ENCODE measurements around the gene RC3H1. TPM values are rescaled to one million over a fixed set of nuclear protein-coding genes. Genes with fewer than 3 reads are reported as not detected.

The RC3H1 gene
- total and polyA plus RNA-seq, 2 of the 8 experiments (the other 6 are each of a cell fraction or from before 2014, with no cell fraction given), result 7.4 to 32.2 TPM

DNA sequence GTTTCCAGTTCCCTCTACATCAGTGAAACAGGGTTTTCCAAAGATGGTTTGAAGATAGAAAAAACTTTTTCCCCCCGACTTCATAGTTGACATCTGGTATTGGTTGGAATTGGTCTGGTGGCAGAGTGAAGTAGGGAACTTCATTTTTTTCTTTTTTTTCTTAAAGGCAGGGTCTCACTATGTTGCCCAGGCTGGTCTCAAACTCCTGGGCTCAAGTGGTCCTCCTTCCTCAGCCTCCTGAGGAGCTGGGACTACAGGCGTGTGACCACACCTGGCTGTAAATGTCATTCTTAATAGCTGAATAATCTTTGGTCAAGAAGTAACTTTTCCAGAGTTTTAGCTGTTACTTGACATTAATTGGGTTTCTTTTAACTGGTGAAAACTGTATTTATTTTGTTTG is 132.3 kb downstream of the RC3H1 start:
- H3K14ac ChIP-seq (ENCODE audit: insufficient read length), result no peak overlapping the region
- FAIRE-seq (no peak), DNase-seq (ENCODE audit: low read depth in 1 of 2, low spot score in 2 of 2) (no peak)
- no peaks in the 10 kb centered on the region for H3K9me3 ChIP-seq (ENCODE audit: insufficient read depth in 2 of 2, low read depth in 1 of 2, low read length in 1 of 2)
- H2BK120ac ChIP-seq (replicated peaks; ENCODE audit: low read depth, low read length), result no peak overlapping the region
- no peak overlapping the region for H2BK15ac ChIP-seq (ENCODE audit: low read length)
- POLR2A ChIA-PET (ENCODE audit: partially characterized antibody), result interaction anchor here (6.8 kb wide), 1 partner anchor 24 kb away, joined by 109 read pairs; the partner anchor contains the start of genes GAS5 and ZBTB37
- no peak overlapping the region for H2AK5ac ChIP-seq (ENCODE audit: low read depth, low read length)
- no peak overlapping the region for H3K23ac ChIP-seq (ENCODE audit: insufficient read length)
- H3K27ac ChIP-seq (ENCODE audit: low read depth, low read length), result no peak overlapping the region
- H4K91ac ChIP-seq (replicated peaks; ENCODE audit: insufficient read length, low read length), result no peak overlapping the region
- H2BK20ac ChIP-seq (ENCODE audit: low read length), result no peak overlapping the region
- H3K23me2 ChIP-seq (ENCODE audit: low read depth, low read length), result no peaks in the 10 kb centered on the region
- no peak overlapping the region for H3K18ac ChIP-seq (ENCODE audit: extremely low read depth, low read length)
- H3K4me3 ChIP-seq (ENCODE audit: extremely low read depth in 1 of 4, insufficient read depth in 2 of 4, low read depth in 3 of 4, low read length in 4 of 4), result no peak overlapping the region
- H3K36me3 ChIP-seq (ENCODE audit: control insufficient read depth in 2 of 4, insufficient read depth in 4 of 4, low read length in 3 of 4), result peaks cover 0 to 14% (median 5%) of the 10 kb centered on the region in 4 experiments; a peak in 4 of 8 replicates
- no peak overlapping the region for H2AFZ ChIP-seq (ENCODE audit: low read length)
- H3K79me1 ChIP-seq (ENCODE audit: low read depth, low read length), result no peaks in the 10 kb centered on the region; the same call in 1 of the 2 replicates
- no peak overlapping the region for H2BK12ac ChIP-seq (ENCODE audit: low read depth, low read length)
- TF ChIP-seq TBP (IDR thresholded peaks at IDR 0.05; ENCODE audit: low read depth, low read length) (no peak), KDM1A (IDR thresholded peaks at IDR 0.05; ENCODE audit: borderline replicate concordance, low read length) (peak; percentile 68; the same call in 1 of the 2 replicates)
- H3K4me2 ChIP-seq (ENCODE audit: insufficient read depth in 1 of 2, low read depth in 2 of 2, low read length in 2 of 2), result no peak overlapping the region
- H4K20me1 ChIP-seq (replicated peaks in 1 of 2; ENCODE audit: control insufficient read depth in 1 of 2, insufficient read depth in 2 of 2, low read length in 2 of 2), result no peaks in the 10 kb centered on the region
- no peak overlapping the region for H4K8ac ChIP-seq (ENCODE audit: extremely low read depth, insufficient read depth, low read length)
- H3K9ac ChIP-seq (replicated peaks in 1 of 4; ENCODE audit: extremely low read depth in 1 of 4, low read depth in 3 of 4, low read length in 3 of 4), result no peak overlapping the region
- no peaks in the 10 kb centered on the region for H3K27me3 ChIP-seq (replicated peaks in 1 of 4; ENCODE audit: control insufficient read depth in 3 of 4, extremely low read depth in 1 of 4, insufficient read depth in 3 of 4, low read length in 3 of 4)
- CTCF ChIA-PET (ENCODE audit: partially characterized antibody), result interaction anchor here (0.9 to 3.9 kb wide), 2 partner anchors 25 to 29 kb away, joined by 3 to 18 read pairs; no protein-coding TSS in a partner anchor
- H2BK5ac ChIP-seq (ENCODE audit: low read depth, low read length), result no peak overlapping the region
- H3K56ac ChIP-seq (replicated peaks; ENCODE audit: insufficient read length, low read depth, low read length), result no peak overlapping the region
- no peaks in the 10 kb centered on the region for H3K79me2 ChIP-seq (ENCODE audit: control insufficient read depth in 1 of 2, insufficient read depth in 2 of 2, low read length in 2 of 2)
- H4K5ac ChIP-seq (ENCODE audit: insufficient read length, low read depth, low read length), result no peak overlapping the region
- peaks cover 0 to 7% (median 2%) of the 10 kb centered on the region in 4 experiments; a peak in 2 of 7 replicates for H3K4me1 ChIP-seq (replicated peaks in 1 of 4; ENCODE audit: control insufficient read depth in 3 of 4, insufficient read depth in 4 of 4, low read length in 3 of 4)
- no peak overlapping the region for H3K4ac ChIP-seq (replicated peaks; ENCODE audit: insufficient read length, low read depth, low read length)
- 88% methylated on average over 2 of the region's 2 CpGs; no CpG with 5 or more reads in 1 of the 2 experiments for WGBS, 2 experiments (ENCODE audit: extremely low coverage in 1 of 2, insufficient coverage in 1 of 2, insufficient read length in 1 of 2, insufficient replicate concordance in 2 of 2, low coverage in 1 of 2, low lambda C conversion rate in 2 of 2, missing lambda C conversion rate in 1 of 2)

All from H1 (cell line).